Left lobe of liver (tissue), 2 donors: ENCODE results near the gene SENP2. TPM values are rescaled to one million over a fixed set of nuclear protein-coding genes. Genes with fewer than 3 reads are reported as not detected.
"Not testable (repeated sequence)": the region's sequence is repeated elsewhere in the genome, so short reads cannot be mapped to it uniquely, and the experiment has no call there.

Experiments
- ATAC-seq: fragments of 200-7000 bp; cut with Tn5 transposase; one replicate; pipeline ENCODE4 v1.9.1; 2020; ENCODE audit warnings: mild to moderate bottlenecking, moderate library complexity
- DNase-seq: peaks from one replicate; pipeline ENCODE4 v3.0.0-alpha.2; 2020; ENCODE audit warnings: low spot score
- total RNA-seq: library from RNA; stranded (reverse); gene quantifications from one replicate; pipeline ENCODE4 v1.2.1, GENCODE V29; 2021
- donor health status: DM: no; HTN: no; CAD: no; lungs with moderate emphysema.
- donor health status: DM: no; HTN: yes; CAD: no.

The SENP2 gene
- total RNA-seq, 1 donor from 2014 or later: 19.6 TPM

- DNase-seq: no peak
- no peak for ATAC-seq
Measured at GRCh38 chr3:185646382-185647133, 60.5 kb downstream of the SENP2 start.

DNA sequence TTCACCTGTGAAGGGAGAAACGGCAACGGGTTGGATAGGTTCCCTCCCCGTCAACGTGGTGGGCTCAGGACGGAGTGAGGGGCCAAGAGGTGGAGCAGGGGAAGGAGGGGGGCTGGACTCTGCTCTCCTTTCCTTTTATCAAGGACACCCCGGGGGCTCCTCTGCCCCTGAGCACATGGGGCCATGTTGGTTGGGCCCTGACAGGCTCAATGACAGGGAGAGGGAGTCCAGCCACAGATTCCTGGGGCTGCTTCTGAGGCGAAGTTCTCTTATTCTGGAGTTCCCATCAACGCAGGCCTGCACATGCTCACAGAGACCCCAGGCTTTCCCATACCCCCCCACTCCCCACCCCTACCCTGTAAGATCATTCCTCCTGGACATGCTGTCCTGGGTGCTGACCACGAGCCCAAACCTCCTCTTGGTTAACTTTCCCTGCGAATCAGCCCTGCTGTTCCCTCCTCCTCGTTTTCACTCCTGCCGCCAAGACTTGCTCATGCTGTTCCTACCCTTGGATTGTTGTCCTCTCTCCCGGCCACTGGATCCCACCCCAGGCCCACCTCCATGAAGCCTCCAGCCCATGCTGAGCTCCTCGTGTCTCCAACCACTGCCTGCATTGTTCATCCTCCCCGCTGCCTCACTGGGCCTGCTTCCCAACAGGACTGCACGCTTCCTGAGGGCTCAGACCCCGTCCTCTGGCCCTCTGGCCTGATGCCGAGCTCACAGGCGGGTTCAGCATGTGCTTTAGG is 61.2 kb downstream of the SENP2 start:
- DNase-seq (no peak), ATAC-seq (no peak)

GRCh38 chr3:185647880-185648210 is 61.8 kb downstream of the SENP2 start:
- ATAC-seq (no peak), DNase-seq (no peak)

DNA sequence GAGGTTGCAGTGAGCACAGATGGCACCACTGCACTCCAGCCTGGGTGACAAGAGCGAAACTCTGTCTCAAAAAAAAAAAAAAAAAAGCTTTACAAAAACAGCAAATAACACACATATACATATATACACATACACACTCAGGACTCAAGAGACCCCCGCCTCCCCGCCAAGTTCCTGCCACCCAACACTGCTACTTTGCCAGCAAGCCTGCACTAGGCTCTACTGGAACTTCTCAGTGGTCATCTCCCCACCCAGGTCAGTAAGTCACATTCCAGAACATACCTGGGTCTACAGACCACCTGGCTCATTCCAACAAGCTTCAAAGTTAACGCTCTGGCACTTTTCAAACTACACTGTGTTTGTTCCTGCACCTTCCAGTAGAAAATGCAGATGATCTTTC is 62.3 kb downstream of the SENP2 start:
- no peak for ATAC-seq
- DNase-seq: no peak

GRCh38 chr3:185649414-185649813 is 63.3 kb downstream of the SENP2 start:
- no peak for ATAC-seq
- no peak for DNase-seq

DNA sequence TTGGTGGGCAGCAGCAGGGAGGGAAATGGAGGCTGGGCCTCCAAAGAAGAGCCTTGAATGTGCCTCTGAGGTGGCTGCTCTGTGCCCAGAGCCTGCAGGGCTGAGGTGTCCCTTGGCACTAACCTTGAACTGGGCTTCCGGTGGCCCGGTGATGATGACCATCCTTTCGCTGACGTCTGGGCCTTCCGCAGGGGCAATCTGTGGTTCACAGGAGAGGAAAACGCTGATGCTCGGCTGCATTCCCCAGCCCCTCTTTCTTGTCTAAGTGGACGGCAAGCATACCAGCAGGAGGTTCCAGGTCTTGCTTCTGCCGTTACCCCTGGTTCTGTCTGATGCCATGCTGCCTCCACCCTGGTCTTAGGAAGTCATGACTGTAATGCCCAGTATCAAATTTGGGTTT is 65.9 kb downstream of the SENP2 start:
- DNase-seq: no peak
- no peak for ATAC-seq

DNA sequence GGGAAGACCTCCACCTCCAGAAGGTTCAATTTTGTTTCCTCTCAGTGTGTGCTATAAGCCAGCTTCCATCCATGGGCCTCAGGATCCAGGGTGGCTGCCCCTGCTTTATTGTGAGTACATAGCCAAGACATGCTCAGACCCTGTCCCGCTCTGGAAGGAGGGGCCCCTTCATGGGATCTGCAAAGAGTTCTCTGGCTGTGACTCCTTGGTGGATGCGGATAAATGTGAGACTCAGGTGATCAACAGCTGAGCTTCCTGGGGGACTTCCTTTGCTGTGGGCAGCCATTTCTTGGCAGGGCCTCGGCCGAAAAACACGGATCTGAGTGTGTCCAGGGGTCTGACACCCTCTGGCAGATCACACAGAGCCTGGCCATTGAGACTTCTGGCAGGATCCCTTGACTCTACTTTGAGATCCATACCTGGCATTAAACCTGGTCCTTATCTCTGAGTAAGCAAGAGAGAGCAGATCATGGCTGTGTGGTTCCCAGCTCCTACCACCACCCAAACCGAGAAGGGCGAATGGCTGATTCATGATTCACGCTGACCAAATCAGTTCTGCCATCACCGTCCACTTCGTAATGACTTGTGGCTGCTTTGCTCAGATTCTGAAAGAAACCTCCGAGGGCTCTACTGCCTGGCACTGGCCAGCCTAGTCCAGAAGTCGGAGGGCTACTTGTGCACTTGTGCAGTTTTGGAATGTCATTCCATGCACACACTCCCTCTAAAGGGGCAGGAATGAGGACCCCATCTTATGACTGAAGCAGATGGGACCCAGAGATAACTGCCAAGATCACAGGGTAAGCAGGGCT is 68.1 kb downstream of the SENP2 start:
- DNase-seq (no peak), ATAC-seq (no peak)

GRCh38 chr3:185654758-185655145 is 68.7 kb downstream of the SENP2 start:
- DNase-seq: no peak

DNA sequence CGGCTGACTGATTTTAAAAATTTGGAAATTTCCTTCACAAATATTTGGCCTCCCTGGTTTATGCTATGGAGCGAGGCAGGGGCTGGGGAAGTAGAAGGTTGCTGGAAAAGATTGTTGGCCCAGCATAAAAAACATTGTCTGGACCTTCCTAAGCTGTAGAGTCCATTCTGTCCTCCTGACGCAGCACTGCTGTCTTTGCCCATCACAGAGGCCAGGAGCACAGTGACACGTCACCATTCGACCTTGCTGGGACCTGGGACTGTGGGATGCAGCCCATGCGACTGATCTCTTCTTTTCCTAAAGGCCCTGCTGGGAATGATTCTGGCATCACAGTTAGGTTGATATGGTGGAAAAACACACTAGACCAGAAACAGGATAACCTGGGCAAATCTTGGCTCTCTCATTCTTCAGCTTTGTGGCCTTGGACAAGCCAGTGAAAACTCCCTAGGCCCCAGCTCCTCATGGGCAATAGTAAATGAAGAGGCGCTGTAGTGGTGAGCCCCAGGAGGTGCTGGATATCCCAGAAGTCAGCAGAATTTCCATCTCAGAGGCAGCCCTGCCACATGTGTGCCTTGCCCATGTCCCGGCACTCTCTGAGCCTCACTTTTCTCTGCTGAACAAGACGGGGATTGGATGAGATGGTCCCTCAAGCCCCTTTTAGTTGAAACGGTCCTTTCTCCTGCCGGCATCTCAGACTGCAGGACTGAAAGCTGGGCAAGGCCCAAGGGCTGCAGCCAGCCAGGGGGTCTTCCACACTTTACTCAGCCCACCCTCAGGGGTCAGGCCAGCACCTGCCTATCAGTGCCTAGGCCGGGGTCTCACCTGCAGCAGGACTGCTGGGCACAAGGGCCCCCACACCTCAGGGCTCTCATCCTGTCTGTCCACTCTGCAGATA is 69.6 kb downstream of the SENP2 start:
- DNase-seq (no peak), ATAC-seq (no peak)

More at GRCh38 chr3:185654758-185655145, 68.7 kb downstream of the SENP2 start:
- ATAC-seq: no peak

DNA sequence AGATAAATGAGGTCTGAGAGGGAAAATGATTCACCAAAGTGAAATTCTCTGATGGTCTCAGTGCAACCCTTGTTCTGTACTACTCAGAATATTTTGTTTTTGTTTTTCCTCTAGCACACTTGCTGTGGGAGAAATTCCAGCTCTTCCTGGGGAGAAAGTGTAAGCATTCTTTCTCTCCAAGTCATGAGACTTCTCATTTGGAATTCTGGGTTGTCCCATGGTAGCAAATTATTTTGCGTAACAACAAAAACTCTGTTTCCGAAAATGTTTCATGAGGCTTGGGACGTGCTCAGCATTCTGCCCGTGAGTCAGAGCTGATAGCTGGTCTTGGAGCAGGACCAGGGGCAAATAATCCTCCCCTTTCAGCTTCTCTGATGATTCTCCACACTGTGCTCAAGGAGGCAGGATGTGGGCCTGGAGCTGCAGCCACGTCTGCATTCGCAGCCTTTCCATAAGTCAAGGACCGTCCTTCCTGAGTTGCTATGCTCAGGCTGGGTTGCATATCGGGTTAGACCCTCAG is 70.3 kb downstream of the SENP2 start:
- ATAC-seq (no peak), DNase-seq (no peak)

GRCh38 chr3:185657211-185657610 is 71.1 kb downstream of the SENP2 start:
- ATAC-seq: no peak
- no peak for DNase-seq

GRCh38 chr3:185657691-185658503 is 71.8 kb downstream of the SENP2 start:
- no peak for ATAC-seq
- no peak for DNase-seq

DNA sequence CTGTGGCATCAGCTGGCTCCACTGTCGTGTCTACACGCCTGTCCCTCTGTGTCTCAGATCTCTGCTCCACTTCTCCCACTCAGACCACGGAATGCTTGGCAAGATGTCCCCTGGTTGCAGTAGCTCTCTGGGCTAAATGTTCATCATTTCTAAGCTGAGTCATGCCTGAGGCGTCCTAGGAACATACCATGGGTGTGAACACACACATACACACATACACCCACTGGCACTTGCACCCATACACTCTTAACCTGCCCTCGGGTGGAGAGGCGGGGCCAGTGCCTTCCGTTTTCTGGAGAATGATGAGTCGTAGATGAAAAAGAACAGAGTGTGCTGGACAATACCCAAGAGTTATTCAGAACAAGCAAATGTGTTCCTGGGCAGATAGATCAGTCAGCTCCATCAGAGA is 72.4 kb downstream of the SENP2 start:
- DNase-seq (no peak), ATAC-seq (no peak)

- DNase-seq (no peak), ATAC-seq (no peak)
Measured at GRCh38 chr3:185658943-185659342, 72.8 kb downstream of the SENP2 start.

- peak; percentile 98 for ATAC-seq
- DNase-seq: peak; percentile 70
Measured at GRCh38 chr3:185659942-185660921, 74.1 kb downstream of the SENP2 start.

DNA sequence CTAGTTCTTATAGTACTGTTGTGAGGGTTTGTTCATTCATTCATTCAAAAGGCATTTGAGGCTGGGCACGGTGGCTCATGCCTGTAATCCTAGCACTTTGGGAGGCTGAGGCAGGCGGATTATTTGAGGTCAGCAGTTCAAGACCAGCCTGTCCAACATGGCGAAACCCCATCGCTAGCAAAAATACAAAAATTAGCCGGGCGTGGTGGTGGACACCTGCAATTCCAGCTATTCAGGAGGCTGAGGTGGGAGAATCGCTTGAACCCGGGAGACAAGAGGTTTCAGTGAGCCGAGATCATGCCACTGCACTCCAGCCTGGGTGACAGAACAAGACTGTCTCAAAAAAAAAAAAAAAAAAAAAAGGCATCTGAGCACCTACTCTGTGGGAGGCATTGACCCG is 75.2 kb downstream of the SENP2 start:
- ATAC-seq, DNase-seq: not testable (repeated sequence)

DNA sequence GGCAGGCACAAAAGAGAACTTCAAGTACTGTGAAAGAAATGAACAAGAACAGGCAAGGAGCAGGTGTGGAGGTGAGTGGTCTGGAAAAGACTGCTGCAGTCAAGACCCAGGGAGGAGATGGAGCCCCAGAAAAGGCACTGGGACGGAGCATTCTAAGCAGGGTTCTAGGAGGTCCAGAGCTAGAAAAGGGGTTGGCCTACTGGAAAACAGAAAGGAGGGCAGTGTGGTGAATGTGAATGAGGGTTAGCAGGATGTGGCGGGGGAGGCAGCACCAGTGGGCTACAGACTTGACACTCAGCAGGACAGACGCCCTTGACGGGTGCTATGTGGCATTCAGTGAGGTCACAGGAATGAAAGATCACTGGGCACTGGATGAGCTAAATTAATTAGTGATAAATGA is 75.7 kb downstream of the SENP2 start:
- DNase-seq (no peak), ATAC-seq (no peak)

DNA sequence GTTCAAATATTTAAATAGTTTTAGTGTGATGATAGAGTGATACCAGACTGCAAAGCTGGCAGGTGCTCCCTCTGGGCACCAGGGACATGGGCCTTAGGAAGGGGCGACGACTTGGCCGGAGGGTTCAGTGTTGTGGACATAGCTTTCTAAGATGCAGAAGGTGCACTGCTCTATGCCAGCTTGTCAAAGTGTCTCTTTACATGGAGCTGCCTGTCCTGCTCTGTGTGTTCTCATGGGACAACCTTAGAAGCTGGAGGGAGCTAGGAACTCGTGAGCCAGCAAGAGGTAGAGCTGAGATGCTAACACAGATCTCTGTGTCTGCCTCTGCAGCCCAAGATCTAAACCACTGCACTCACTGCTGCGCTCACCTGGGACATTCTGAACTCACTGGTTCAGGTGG is 77.8 kb downstream of the SENP2 start:
- DNase-seq: no peak
- ATAC-seq: no peak
